SU-DHL-6 (cell line): Measurements from ENCODE around the gene DDX42.

Experiments used
- H2AFZ ChIP-seq: fragments of 200-600 bp; sonication (generic); 2 replicates; pipeline ENCODE4 v1.6.1; 2014; ENCODE audit warnings: low read depth, mild to moderate bottlenecking, moderate library complexity, mixed read lengths, antibody characterized with exemption, low read length; ENCODE audit not compliant: severe bottlenecking
- H3F3A ChIP-seq: fragments of 200-600 bp; shearing (Covaris generic); 2 replicates; pipeline ENCODE4 v1.6.0; 2016; ENCODE audit warnings: antibody characterized with exemption, mild to moderate bottlenecking; ENCODE audit not compliant: insufficient read depth
- H3K27ac ChIP-seq: fragments of 200-600 bp; sonication (generic); 2 replicates; pipeline ENCODE4 v1.5.1; 2016; ENCODE audit warnings: low read depth, mild to moderate bottlenecking, low read length, moderate library complexity, mixed read lengths
- H3K27me3 ChIP-seq: fragments of 200-600 bp; sonication (generic), shearing (Covaris generic); 2 replicates; pipeline ENCODE4 v1.6.0; 2014; ENCODE audit warnings: mild to moderate bottlenecking, low read length
- H3K36me3 ChIP-seq: fragments of 200-600 bp; sonication (generic); 2 replicates; pipeline ENCODE4 v1.6.1; 2014; ENCODE audit warnings: mild to moderate bottlenecking, low read length, mixed read lengths
- H3K4me2 ChIP-seq: fragments of 300-600, 200-600 bp; shearing (Covaris generic), sonication (generic); 2 replicates; pipeline ENCODE4 v1.6.0; 2014; ENCODE audit warnings: low read length, low read depth, mild to moderate bottlenecking; ENCODE audit not compliant: poor library complexity, severe bottlenecking
- H3K4me3 ChIP-seq: fragments of 200-600 bp; sonication (generic); 2 replicates; pipeline ENCODE4 v1.5.1; 2014; ENCODE audit warnings: antibody characterized with exemption, low read length, mild to moderate bottlenecking, mixed read lengths; ENCODE audit not compliant: insufficient read depth, poor library complexity, severe bottlenecking
- H3K79me2 ChIP-seq: fragments of 200-600 bp; sonication (generic); 2 replicates; pipeline ENCODE4 v1.6.1; 2014; ENCODE audit warnings: mild to moderate bottlenecking, low read length, moderate library complexity; ENCODE audit not compliant: insufficient read depth
- H3K9ac ChIP-seq: fragments of 200-600 bp; sonication (generic); 2 replicates; pipeline ENCODE4 v1.7.0; 2014; ENCODE audit warnings: mild to moderate bottlenecking, low read length
- H3K9me2 ChIP-seq: fragments of 200-600 bp; sonication (generic); replicated peaks from 2 replicates; pipeline ENCODE4 v1.6.1; 2014; ENCODE audit warnings: low read length; ENCODE audit not compliant: insufficient read depth
- H3K9me3 ChIP-seq: fragments of 200-600 bp; sonication (generic); 2 replicates; pipeline ENCODE4 v1.6.1; 2014; ENCODE audit warnings: low read length, mixed read lengths; ENCODE audit not compliant: insufficient read depth
- H4K20me1 ChIP-seq: fragments of 200-600 bp; sonication (generic); 2 replicates; pipeline ENCODE4 v1.6.1; 2014; ENCODE audit warnings: low read depth, mild to moderate bottlenecking, antibody characterized with exemption, low read length, moderate library complexity, mixed read lengths
- CTCF ChIP-seq: fragments of 200-600 bp; sonication (generic); IDR thresholded peaks from one replicate; pipeline ENCODE4 v1.5.1; 2017; ENCODE audit warnings: antibody characterized with exemption, mild to moderate bottlenecking, low read length, moderate library complexity; ENCODE audit not compliant: insufficient read depth, poor library complexity, severe bottlenecking
- EZH2phosphoT487 ChIP-seq: fragments of 200-600 bp; sonication (generic), shearing (Covaris generic); conservative IDR thresholded peaks from 2 replicates; pipeline ENCODE4 v1.6.1; 2018; ENCODE audit warnings: mild to moderate bottlenecking, antibody characterized with exemption, low read length, moderate library complexity, mixed read lengths

DDX42 gene

GRCh38 chr17:63827801-63828221, 53.8 kb downstream of the DDX42 start:
- Histone ChIP-seq H3K9ac (peak overlapping the region; percentile 88), H3K4me3 (peak overlapping the region; percentile 80), H4K20me1 (no peaks in the 10 kb centered on the region), H3F3A (no peaks in the 10 kb centered on the region), H3K9me2 (no peaks in the 10 kb centered on the region), H2AFZ (peak overlapping the region; percentile 85), H3K9me3 (no peaks in the 10 kb centered on the region), H3K36me3 (0 out of 2 replicates have a peak, but pooled peaks cover 3% of the 10 kb centered on the region), H3K27me3 (no peaks in the 10 kb centered on the region), H3K4me2 (peak overlapping the region; percentile 95), H3K79me2 (peaks cover 41% of the 10 kb centered on the region), H3K27ac (peak overlapping the region; percentile 83)
- TF ChIP-seq CTCF (no peak), EZH2phosphoT487 (no peak)

GRCh38 chr17:63828936-63829335, 55.0 kb downstream of the DDX42 start:
- H3K36me3 ChIP-seq: 0 out of 2 replicates have a peak, but pooled peaks cover 3% of the 10 kb centered on the region
- no peak overlapping the region for H2AFZ ChIP-seq
- no peaks in the 10 kb centered on the region for H4K20me1 ChIP-seq
- no peaks in the 10 kb centered on the region for H3K9me2 ChIP-seq
- TF ChIP-seq EZH2phosphoT487 (no peak), CTCF (no peak)
- peaks cover 41% of the 10 kb centered on the region for H3K79me2 ChIP-seq
- H3K9me3 ChIP-seq: no peaks in the 10 kb centered on the region
- H3F3A ChIP-seq: no peaks in the 10 kb centered on the region
- 0 out of 2 replicates have a peak overlapping the region, but pooled peaks have one; percentile 88 for H3K9ac ChIP-seq
- H3K4me2 ChIP-seq: peak overlapping the region; percentile 95
- no peaks in the 10 kb centered on the region for H3K27me3 ChIP-seq
- H3K4me3 ChIP-seq: no peak overlapping the region
- no peak overlapping the region for H3K27ac ChIP-seq

GRCh38 chr17:63830278-63830677, 56.3 kb downstream of the DDX42 start:
- Histone ChIP-seq H3F3A (0 out of 2 replicates have a peak, but pooled peaks cover 3% of the 10 kb centered on the region), H3K9me3 (no peaks in the 10 kb centered on the region), H3K4me3 (no peak overlapping the region), H3K27me3 (no peaks in the 10 kb centered on the region), H3K4me2 (no peak overlapping the region), H3K79me2 (peaks cover 41% of the 10 kb centered on the region), H3K9ac (no peak overlapping the region), H3K36me3 (0 out of 2 replicates have a peak, but pooled peaks cover 3% of the 10 kb centered on the region), H2AFZ (no peak overlapping the region), H4K20me1 (no peaks in the 10 kb centered on the region), H3K27ac (no peak overlapping the region), H3K9me2 (no peaks in the 10 kb centered on the region)
- TF ChIP-seq CTCF (no peak), EZH2phosphoT487 (no peak)
